ENCODE results near the gene LRRFIP1.

DNA sequence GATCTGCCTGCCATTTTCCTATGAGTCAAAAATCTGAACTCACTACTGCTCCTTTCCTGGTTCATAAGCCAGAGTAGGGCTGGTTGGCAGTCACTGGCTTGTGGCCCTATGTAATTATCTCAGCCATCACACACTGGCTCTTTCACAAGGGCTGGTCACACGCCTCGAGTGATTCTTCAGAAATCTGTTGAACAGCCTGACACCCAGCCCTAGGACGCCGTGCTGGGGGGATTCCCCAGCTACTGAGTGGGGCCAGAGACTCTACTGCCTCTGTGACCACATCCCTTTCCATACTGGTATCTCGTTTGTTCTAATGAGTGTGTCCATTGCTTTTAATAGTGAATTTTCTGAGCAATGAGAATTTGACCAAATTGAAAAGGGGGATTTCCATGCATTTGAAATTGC, 125.4 kb downstream of the LRRFIP1 start:
- TF ChIP-seq, protein P1, sequence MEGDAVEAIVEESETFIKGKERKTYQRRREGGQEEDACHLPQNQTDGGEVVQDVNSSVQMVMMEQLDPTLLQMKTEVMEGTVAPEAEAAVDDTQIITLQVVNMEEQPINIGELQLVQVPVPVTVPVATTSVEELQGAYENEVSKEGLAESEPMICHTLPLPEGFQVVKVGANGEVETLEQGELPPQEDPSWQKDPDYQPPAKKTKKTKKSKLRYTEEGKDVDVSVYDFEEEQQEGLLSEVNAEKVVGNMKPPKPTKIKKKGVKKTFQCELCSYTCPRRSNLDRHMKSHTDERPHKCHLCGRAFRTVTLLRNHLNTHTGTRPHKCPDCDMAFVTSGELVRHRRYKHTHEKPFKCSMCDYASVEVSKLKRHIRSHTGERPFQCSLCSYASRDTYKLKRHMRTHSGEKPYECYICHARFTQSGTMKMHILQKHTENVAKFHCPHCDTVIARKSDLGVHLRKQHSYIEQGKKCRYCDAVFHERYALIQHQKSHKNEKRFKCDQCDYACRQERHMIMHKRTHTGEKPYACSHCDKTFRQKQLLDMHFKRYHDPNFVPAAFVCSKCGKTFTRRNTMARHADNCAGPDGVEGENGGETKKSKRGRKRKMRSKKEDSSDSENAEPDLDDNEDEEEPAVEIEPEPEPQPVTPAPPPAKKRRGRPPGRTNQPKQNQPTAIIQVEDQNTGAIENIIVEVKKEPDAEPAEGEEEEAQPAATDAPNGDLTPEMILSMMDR (IDR thresholded peaks at IDR 0.05) = no peak
- TF ChIP-seq EZH2 (IDR thresholded peaks at IDR 0.05; ENCODE audit: borderline replicate concordance, insufficient read depth, low read depth, low read length, poor library complexity, severe bottlenecking) = no peak
